Right lobe of liver (tissue), 6 donors: ENCODE results near the gene DLG2. TPM values are rescaled to one million over a fixed set of nuclear protein-coding genes. Genes with fewer than 3 reads are reported as not detected.
"Not testable (repeated sequence)": the region's sequence is repeated elsewhere in the genome, so short reads cannot be mapped to it uniquely, and the experiment has no call there.

Source experiments
- ATAC-seq, 4 donors: fragments of 200-7000 bp; cut with Tn5 transposase; one replicate each; pipeline ENCODE4 v1.9.1; 2020; ENCODE audit warnings: mild to moderate bottlenecking in 4 of 4, moderate library complexity in 4 of 4
- DNase-seq, 3 donors: peaks; one replicate each; pipeline ENCODE4 v3.0.0-alpha.2; 2020
- H3K27ac ChIP-seq, 3 donors: fragments of 200-600 bp; one replicate each; pipeline ENCODE4 v1.8.0; 2022
- H3K27me3 ChIP-seq, 2 donors: fragments of 200-600 bp; one replicate each; pipeline ENCODE4 v1.8.0; 2022
- H3K36me3 ChIP-seq, 4 donors: fragments of 200-600 bp; sonication (generic) in 1 of 4; one replicate each; pipeline versions ENCODE4 v1.5.1 to v1.8.0; 2017 to 2022; ENCODE audit warnings: control low read depth in 1 of 4
- H3K4me1 ChIP-seq, 4 donors: fragments of 200-600 bp; sonication (generic) in 1 of 4; one replicate each; pipeline versions ENCODE4 v1.5.1 to v1.8.0; 2017 to 2022; ENCODE audit warnings: control low read depth in 1 of 4
- H3K4me3 ChIP-seq, 3 donors: fragments of 200-600 bp; one replicate each; pipeline ENCODE4 v1.8.0; 2022
- H3K9me3 ChIP-seq, 4 donors: fragments of 200-600 bp; sonication (generic) in 1 of 4; one replicate each; pipeline versions ENCODE4 v1.5.1 to v1.8.0; 2017 to 2022; ENCODE audit warnings: control low read depth in 1 of 4
- POLR2A ChIP-seq: fragments of 450-650 bp; IDR thresholded peaks from one replicate; pipeline ENCODE4 v1.6.1; 2017; ENCODE audit warnings: antibody characterized with exemption, mild to moderate bottlenecking
- WGBS: methylation state at CpG from one replicate; pipeline ENCODE4 v1.1.6; 2018; ENCODE audit warnings: low coverage, low lambda C conversion rate; ENCODE audit not compliant: insufficient coverage; ENCODE audit errors: missing lambda C conversion rate; 5-methylcytosine and 5-hydroxymethylcytosine counted together
- intact Hi-C, 2 donors: fragments of 100-400 bp; cut with DNase I; formaldehyde crosslinking; loops; one replicate each; pipeline versions ENCODE4 v1.11.2 to v1.14.1; 2022
- total RNA-seq, 6 experiments: library from RNA; depleted of rRNA in 2 of 6; stranded (reverse); fragments of >200 nt in 2 of 6; fragmentation: NEBNext Ultra II Directional in 3 of 6; extraction: Animal tissue kit (Norgen Biotek cat#: 25700) in 3 of 6; gene quantifications; one replicate each; pipeline versions ENCODE4 v1.1.0 to v1.2.4, GENCODE V29; 2016 to 2023
- TF ChIP-seq, protein P1 (sequence below), 4 donors: fragments of 200-600 bp in 3 of 4; fragments of 450-650 bp in 1 of 4; IDR thresholded peaks; one replicate each; pipeline versions ENCODE4 v1.5.1 to v1.8.0; 2016 to 2022; ENCODE audit warnings: antibody characterized with exemption in 4 of 4, mild to moderate bottlenecking in 2 of 4
- donor health status: DM: no; HTN: yes; CAD: no.
- donor health status: DM: no; HTN: no; CAD: no.
- donor health status: DM: no; HTN: no; CAD: no.
- donor health status: DM: no; HTN: yes; CAD: no.
- donor health status: DM: no; HTN: yes; CAD: no.

The DLG2 gene
- total RNA-seq, 6 experiments from 2014 or later: 1.2 to 6.4 (median 2.5) TPM

DNA sequence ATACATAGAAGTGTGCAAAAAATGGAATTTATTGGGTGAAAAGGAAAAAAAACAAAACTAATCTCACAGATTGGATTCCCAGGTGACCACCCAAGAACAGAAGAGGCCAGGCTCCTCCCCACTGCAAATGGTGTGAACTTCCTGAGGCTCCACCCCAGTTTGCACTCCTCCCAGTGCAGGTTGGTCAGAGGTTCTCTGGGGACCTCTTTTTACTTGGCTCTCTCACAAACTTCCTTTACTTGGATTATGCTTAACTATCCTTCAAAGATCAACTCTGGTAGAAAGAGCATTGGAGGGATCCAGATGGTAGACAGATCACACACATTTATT is 2202.0 kb downstream of the DLG2 start:
- DNase-seq: no peak
- intact Hi-C loops: no loop called here
- H3K36me3 ChIP-seq: no peaks in the 10 kb centered on the region
- ATAC-seq: no peak
- no peaks in the 10 kb centered on the region for H3K9me3 ChIP-seq
- no peak overlapping the region for H3K4me3 ChIP-seq
- H3K27me3 ChIP-seq: no peaks in the 10 kb centered on the region
- H3K4me1 ChIP-seq: no peaks in the 10 kb centered on the region
- H3K27ac ChIP-seq: no peak overlapping the region
- TF ChIP-seq, protein P1, sequence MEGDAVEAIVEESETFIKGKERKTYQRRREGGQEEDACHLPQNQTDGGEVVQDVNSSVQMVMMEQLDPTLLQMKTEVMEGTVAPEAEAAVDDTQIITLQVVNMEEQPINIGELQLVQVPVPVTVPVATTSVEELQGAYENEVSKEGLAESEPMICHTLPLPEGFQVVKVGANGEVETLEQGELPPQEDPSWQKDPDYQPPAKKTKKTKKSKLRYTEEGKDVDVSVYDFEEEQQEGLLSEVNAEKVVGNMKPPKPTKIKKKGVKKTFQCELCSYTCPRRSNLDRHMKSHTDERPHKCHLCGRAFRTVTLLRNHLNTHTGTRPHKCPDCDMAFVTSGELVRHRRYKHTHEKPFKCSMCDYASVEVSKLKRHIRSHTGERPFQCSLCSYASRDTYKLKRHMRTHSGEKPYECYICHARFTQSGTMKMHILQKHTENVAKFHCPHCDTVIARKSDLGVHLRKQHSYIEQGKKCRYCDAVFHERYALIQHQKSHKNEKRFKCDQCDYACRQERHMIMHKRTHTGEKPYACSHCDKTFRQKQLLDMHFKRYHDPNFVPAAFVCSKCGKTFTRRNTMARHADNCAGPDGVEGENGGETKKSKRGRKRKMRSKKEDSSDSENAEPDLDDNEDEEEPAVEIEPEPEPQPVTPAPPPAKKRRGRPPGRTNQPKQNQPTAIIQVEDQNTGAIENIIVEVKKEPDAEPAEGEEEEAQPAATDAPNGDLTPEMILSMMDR (IDR thresholded peaks at IDR 0.05): no peak
- TF ChIP-seq POLR2A: no peak

DNA sequence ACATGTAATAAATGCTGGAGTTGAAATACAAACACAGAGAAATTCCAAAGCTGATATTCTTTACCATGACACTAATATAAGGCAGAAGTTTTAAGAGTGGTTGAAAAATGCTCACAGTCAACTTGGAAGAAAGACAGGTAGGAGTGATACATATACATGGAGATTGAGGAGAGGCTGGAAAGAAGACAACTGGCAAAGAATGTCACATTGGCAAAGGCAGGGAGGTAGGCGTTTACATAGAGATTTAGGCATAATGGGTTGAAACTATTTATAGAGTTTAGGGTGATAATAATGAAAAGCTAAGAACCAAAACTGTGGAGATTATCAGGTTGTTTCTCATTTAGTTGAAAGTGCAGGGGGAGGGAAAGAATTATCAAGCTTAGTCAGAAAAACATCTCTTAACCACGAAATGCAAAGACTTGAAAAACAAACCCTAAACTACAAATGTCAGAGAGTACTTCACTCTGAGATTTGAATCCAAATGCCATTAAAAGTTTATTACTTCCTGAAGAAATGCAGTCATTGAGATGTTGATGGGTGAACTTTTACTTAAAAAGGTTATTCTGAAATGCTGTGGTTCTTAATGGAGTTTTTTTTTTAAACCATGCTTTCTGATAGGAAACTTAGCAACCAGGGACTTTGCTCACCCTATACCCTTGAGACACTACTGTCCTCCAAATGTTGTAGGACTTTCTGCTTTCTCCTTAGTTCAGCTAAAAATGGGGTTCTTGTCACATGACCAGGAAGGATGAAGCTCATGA is 2202.6 kb downstream of the DLG2 start:
- DNase-seq: no peak
- Histone ChIP-seq H3K27me3 (no peaks in the 10 kb centered on the region), H3K36me3 (no peaks in the 10 kb centered on the region), H3K4me1 (no peaks in the 10 kb centered on the region), H3K9me3 (no peaks in the 10 kb centered on the region), H3K27ac (no peak overlapping the region), H3K4me3 (no peak overlapping the region)
- intact Hi-C loops: no loop called here
- ATAC-seq: no peak
- TF ChIP-seq, protein P1 (IDR thresholded peaks at IDR 0.05): no peak
- no peak for TF ChIP-seq POLR2A
- 55% methylated on average over 2 of the region's 2 CpGs for WGBS

DNA sequence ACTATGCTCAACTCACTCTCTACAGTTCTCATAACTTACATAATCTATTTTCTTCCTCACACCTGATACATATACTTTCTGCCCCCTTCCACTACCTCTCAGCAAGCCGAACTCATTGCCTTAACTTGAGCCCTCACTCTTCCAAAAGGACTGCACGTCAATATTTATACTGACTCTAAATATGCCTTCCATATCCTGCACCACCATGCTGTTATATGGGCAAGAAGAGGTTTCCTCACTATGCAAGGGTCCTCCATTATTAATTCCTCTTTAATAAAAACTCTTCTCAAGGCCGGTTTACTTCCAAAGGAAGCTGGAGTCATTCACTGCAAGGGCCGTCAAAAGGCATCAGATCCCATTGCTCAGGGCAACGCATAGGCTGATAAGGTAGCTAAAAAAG is 2204.5 kb downstream of the DLG2 start:
- intact Hi-C loops, H3K4me3 ChIP-seq, H3K9me3 ChIP-seq, H3K36me3 ChIP-seq, H3K27me3 ChIP-seq, H3K27ac ChIP-seq, ATAC-seq, H3K4me1 ChIP-seq, DNase-seq: not testable (repeated sequence)
- WGBS: 79% methylated on average over 5 of the region's 5 CpGs

DNA sequence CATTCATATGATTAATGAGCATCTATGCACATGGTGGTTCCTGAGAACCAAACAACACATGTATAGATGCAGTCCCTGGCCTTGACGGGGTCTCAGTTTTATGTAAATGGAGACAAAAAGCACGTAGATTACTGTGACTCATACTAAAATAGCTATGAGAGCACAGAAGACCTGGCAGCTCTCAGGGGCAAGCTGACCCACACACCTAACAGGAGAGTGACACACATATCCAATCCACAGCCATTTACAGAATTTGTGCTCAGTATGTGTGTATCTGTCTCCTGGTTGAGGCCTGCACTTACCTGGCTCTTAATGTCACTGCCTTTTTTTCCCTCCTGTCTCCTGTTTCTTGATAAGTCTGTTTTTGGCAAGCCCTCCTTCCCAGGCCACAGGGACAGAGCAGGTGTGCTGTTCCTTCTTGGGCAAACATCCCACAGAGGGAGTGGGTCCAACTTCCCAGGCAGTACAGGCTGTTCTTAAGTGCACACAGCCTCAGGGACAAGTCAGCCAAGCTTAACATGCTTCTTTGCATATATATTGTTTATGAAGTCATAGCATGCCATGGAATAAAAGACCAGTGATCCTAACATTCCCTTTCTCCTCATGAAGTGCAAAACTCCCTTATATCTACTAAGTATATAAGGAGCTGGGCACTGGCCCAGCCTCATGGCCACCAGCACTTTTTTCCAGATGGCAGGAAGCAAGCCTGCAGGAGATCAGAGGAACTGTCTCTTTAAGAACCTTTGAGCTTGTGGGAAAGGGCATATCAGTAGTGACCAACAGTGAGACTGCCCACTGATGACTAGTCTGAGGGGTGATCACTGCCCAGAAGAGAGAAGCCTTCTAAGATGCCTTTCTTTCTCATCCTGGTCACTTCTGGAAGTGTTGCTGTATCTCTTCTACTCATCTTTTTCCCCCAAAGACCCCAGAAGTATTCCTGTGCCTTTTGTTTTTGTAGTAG is 2216.3 kb downstream of the DLG2 start:
- no peak overlapping the region for H3K27ac ChIP-seq
- 54% methylated on average over 2 of the region's 2 CpGs for WGBS
- intact Hi-C loops: no loop called here
- TF ChIP-seq POLR2A: no peak
- TF ChIP-seq, protein P1 (IDR thresholded peaks at IDR 0.05): no peak
- H3K4me1 ChIP-seq: no peaks in the 10 kb centered on the region
- H3K4me3 ChIP-seq: no peak overlapping the region
- no peaks in the 10 kb centered on the region for H3K36me3 ChIP-seq
- H3K9me3 ChIP-seq: no peaks in the 10 kb centered on the region
- ATAC-seq: peak in 2 of 4 donors; percentile 25 to 35
- DNase-seq: no peak
- no peaks in the 10 kb centered on the region for H3K27me3 ChIP-seq

DNA sequence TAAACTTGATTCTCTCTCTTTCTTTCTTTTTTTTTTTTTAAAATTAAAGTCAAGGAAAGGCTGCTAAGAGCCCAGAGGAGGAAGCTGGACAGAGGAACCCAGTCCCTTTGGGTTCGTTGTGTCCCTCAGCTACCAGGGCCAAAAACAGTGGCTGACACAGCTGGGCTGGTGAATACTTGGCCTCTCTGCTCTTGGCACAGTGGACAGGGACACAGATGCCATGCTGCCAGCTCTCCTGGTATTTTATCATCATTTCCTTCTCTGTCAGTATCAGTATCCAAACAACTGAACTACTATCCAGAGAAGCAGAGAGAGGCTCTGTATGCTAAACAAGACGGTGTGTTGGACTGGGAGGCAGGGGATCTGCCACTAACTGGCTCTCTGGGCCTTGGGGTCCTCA is 2217.3 kb downstream of the DLG2 start:
- no peak overlapping the region for H3K4me3 ChIP-seq
- 62% methylated on average over 2 of the region's 2 CpGs for WGBS
- no peak overlapping the region for H3K27ac ChIP-seq
- no peaks in the 10 kb centered on the region for H3K9me3 ChIP-seq
- no peaks in the 10 kb centered on the region for H3K27me3 ChIP-seq
- intact Hi-C loops: no loop called here
- DNase-seq (no peak), ATAC-seq (no peak)
- no peaks in the 10 kb centered on the region for H3K4me1 ChIP-seq
- H3K36me3 ChIP-seq: no peaks in the 10 kb centered on the region
- TF ChIP-seq, protein P1 (IDR thresholded peaks at IDR 0.05): no peak
